ENCODE results near the gene ASIP. TPM values are rescaled to one million over a fixed set of nuclear protein-coding genes. Genes with fewer than 3 reads are reported as not detected.

The ASIP gene
- total RNA-seq, 1 donor from 2014 or later = not detected

DNA sequence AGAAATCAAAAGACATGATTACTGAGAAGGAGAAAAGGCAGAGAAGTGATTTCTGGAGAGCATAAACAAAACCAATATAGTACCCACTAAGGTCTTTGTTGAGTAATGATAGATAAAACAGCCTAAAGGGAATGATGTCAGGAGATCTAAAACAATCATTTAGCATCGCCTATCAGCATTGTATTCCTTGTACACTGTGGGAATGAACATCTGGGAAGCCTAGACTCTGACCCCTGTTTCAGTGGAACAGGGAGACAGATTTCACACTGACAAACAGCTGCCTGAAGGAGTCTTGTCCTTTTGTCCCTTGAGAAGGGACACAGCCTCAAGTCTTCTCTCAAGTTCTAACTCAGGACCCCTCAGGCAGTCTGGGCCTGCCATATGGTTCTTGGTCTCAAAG, 1.7 kb downstream of the ASIP start:
- Histone ChIP-seq H3K36me3 (no peaks in the 10 kb centered on the region), H3K27me3 (no peaks in the 10 kb centered on the region), H3K9me3 (no peaks in the 10 kb centered on the region), H3K4me1 (no peaks in the 10 kb centered on the region), H3K4me3 (no peak overlapping the region), H3K27ac (no peak overlapping the region)
- TF ChIP-seq POLR2A (IDR thresholded peaks at IDR 0.05) = no peak
- TF ChIP-seq, protein P1, sequence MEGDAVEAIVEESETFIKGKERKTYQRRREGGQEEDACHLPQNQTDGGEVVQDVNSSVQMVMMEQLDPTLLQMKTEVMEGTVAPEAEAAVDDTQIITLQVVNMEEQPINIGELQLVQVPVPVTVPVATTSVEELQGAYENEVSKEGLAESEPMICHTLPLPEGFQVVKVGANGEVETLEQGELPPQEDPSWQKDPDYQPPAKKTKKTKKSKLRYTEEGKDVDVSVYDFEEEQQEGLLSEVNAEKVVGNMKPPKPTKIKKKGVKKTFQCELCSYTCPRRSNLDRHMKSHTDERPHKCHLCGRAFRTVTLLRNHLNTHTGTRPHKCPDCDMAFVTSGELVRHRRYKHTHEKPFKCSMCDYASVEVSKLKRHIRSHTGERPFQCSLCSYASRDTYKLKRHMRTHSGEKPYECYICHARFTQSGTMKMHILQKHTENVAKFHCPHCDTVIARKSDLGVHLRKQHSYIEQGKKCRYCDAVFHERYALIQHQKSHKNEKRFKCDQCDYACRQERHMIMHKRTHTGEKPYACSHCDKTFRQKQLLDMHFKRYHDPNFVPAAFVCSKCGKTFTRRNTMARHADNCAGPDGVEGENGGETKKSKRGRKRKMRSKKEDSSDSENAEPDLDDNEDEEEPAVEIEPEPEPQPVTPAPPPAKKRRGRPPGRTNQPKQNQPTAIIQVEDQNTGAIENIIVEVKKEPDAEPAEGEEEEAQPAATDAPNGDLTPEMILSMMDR (IDR thresholded peaks at IDR 0.05) = no peak
- no peak for TF ChIP-seq POLR2AphosphoS5 (IDR thresholded peaks at IDR 0.05; ENCODE audit: insufficient read depth in 1 of 2, low read depth in 1 of 2)
- intact Hi-C loops (cut with DNase I) = no loop called here
- DNase-seq (ENCODE audit: extremely low spot score in 2 of 2) = no peak

GRCh38 chr20:34243377-34243776, 2.2 kb downstream of the ASIP start:
- Histone ChIP-seq H3K27ac (no peak overlapping the region), H3K9me3 (no peaks in the 10 kb centered on the region), H3K4me3 (no peak overlapping the region), H3K4me1 (no peaks in the 10 kb centered on the region), H3K36me3 (no peaks in the 10 kb centered on the region), H3K27me3 (no peaks in the 10 kb centered on the region)
- TF ChIP-seq, protein P1 (IDR thresholded peaks at IDR 0.05) = no peak
- TF ChIP-seq POLR2AphosphoS5 (IDR thresholded peaks at IDR 0.05; ENCODE audit: insufficient read depth in 1 of 2, low read depth in 1 of 2) (no peak), POLR2A (IDR thresholded peaks at IDR 0.05) (no peak)
- intact Hi-C loops (cut with DNase I) = no loop called here
- no peak for DNase-seq (ENCODE audit: extremely low spot score in 2 of 2)

- no peaks in the 10 kb centered on the region for H3K36me3 ChIP-seq
- no peaks in the 10 kb centered on the region for H3K4me1 ChIP-seq
- no peak overlapping the region for H3K27ac ChIP-seq
- intact Hi-C loops (cut with DNase I) = no loop called here
- H3K4me3 ChIP-seq = no peak overlapping the region
- DNase-seq (ENCODE audit: extremely low spot score in 2 of 2) = no peak
- H3K27me3 ChIP-seq = no peaks in the 10 kb centered on the region
- no peaks in the 10 kb centered on the region for H3K9me3 ChIP-seq
- TF ChIP-seq POLR2AphosphoS5 (IDR thresholded peaks at IDR 0.05; ENCODE audit: insufficient read depth in 1 of 2, low read depth in 1 of 2) = no peak
- no peak for TF ChIP-seq POLR2A (IDR thresholded peaks at IDR 0.05)
- TF ChIP-seq, protein P1 (IDR thresholded peaks at IDR 0.05) = no peak
Observed at GRCh38 chr20:34246126-34246626, 5.0 kb downstream of the ASIP start.

GRCh38 chr20:34249291-34249690, 8.1 kb downstream of the ASIP start:
- H3K9me3 ChIP-seq = no peaks in the 10 kb centered on the region
- TF ChIP-seq POLR2A (IDR thresholded peaks at IDR 0.05) = no peak
- TF ChIP-seq, protein P1 (IDR thresholded peaks at IDR 0.05) = no peak
- TF ChIP-seq POLR2AphosphoS5 (IDR thresholded peaks at IDR 0.05; ENCODE audit: insufficient read depth in 1 of 2, low read depth in 1 of 2) = no peak
- H3K36me3 ChIP-seq = no peaks in the 10 kb centered on the region
- H3K4me1 ChIP-seq = no peaks in the 10 kb centered on the region
- H3K4me3 ChIP-seq = no peak overlapping the region
- no peaks in the 10 kb centered on the region for H3K27me3 ChIP-seq
- no peak for DNase-seq (ENCODE audit: extremely low spot score in 2 of 2)
- intact Hi-C loops (cut with DNase I) = no loop called here
- H3K27ac ChIP-seq = no peak overlapping the region

DNA sequence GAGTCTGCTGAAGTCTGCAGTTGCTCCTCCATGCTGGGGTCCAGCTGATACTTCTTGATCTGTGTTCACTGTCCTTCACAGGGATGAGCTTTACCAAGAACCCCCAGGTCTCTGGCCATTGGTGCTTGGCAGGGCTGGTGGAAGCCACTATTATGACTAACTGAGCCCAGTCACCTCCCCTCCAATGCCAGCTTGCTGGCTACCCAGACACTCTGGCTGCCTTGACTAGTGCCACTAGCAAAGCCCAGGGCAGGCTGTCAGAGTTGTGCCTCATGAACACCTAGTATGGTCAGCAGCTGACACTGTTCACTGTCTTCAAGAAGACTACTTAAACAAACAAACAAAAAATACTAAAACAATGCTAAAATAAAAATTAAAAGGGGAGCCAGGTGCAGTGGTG, 8.8 kb downstream of the ASIP start:
- TF ChIP-seq POLR2A (IDR thresholded peaks at IDR 0.05) (no peak), POLR2AphosphoS5 (IDR thresholded peaks at IDR 0.05; ENCODE audit: insufficient read depth in 1 of 2, low read depth in 1 of 2) (no peak)
- TF ChIP-seq, protein P1 (IDR thresholded peaks at IDR 0.05) = no peak
- no peak for DNase-seq (ENCODE audit: extremely low spot score in 2 of 2)
- H3K9me3 ChIP-seq = no peaks in the 10 kb centered on the region
- intact Hi-C loops (cut with DNase I) = no loop called here
- H3K4me1 ChIP-seq = no peaks in the 10 kb centered on the region
- H3K4me3 ChIP-seq = no peak overlapping the region
- no peaks in the 10 kb centered on the region for H3K36me3 ChIP-seq
- H3K27ac ChIP-seq = no peak overlapping the region
- H3K27me3 ChIP-seq = no peaks in the 10 kb centered on the region
